ENCODE measurements around the gene NXPH3.

Gene NXPH3

GRCh38 chr17:49631496-49631895, 55.8 kb downstream of the NXPH3 start:
- no peak for DNase-seq

Measured in stimulated activated CD4-positive, alpha-beta T cell treated with anti-CD3 and anti-CD28 coated beads, Interleukin-4, amount 100 ng/mL, for 4 hours (primary cell).